Fibroblast of pulmonary artery (primary cell): ENCODE data around the gene SELENOW.

Experiments used
- DNase-seq: peaks from one replicate; pipeline ENCODE4 v3.0.0-alpha.2; 2010; ENCODE audit warnings: low read depth
- H3K4me3 ChIP-seq: replicated peaks from 2 replicates; pipeline ENCODE4 v1.5.1; 2011; ENCODE audit warnings: low read depth, mild to moderate bottlenecking, control low read depth, low read length, moderate library complexity
- TF ChIP-seq, protein P1 (sequence below): IDR thresholded peaks from 2 replicates; pipeline ENCODE4 v1.5.1; 2011; ENCODE audit warnings: mild to moderate bottlenecking, control low read depth, low read length, inconsistent platforms; ENCODE audit errors: missing control alignments

SELENOW gene

DNA sequence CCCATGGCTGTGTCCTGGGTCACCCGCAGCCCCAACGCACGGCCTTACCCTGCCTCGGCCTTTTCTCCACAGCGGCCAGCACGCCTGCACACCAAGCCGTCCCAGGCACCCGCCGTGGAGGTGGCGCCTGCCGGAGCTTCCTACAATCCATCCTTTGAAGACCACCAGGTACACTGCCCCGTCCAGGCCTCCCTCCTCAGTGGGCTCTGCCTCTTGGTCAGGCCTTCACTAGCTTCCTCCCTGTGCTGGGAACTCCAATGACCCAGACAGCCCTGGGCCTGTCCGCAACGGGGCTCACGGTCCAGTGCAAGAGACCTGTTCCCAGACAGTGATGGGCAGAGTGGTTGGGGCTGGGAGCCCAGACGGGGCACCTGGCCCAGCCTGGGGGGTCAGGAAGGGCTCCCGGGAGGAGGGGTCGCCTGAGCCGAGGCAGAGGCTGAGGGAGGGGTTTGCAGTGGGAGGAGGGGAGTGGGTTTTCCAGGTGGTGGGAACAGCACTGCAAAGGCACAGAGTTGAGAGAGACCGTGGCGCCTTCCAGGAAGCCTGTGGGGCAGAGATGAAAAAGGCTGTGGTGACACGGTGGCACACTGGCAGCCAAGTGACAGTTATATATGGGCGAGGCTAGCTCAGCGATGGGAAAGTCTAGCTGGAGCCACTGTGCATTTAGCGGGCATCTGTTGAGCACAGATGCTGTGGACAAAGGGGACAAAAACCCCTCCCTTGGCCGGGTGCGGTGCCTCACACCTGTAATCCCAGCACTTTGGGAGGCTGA is 25.9 kb upstream of the SELENOW start:
- H3K4me3 ChIP-seq, result no peak overlapping the region
- TF ChIP-seq, protein P1, sequence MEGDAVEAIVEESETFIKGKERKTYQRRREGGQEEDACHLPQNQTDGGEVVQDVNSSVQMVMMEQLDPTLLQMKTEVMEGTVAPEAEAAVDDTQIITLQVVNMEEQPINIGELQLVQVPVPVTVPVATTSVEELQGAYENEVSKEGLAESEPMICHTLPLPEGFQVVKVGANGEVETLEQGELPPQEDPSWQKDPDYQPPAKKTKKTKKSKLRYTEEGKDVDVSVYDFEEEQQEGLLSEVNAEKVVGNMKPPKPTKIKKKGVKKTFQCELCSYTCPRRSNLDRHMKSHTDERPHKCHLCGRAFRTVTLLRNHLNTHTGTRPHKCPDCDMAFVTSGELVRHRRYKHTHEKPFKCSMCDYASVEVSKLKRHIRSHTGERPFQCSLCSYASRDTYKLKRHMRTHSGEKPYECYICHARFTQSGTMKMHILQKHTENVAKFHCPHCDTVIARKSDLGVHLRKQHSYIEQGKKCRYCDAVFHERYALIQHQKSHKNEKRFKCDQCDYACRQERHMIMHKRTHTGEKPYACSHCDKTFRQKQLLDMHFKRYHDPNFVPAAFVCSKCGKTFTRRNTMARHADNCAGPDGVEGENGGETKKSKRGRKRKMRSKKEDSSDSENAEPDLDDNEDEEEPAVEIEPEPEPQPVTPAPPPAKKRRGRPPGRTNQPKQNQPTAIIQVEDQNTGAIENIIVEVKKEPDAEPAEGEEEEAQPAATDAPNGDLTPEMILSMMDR, result no peak

DNA sequence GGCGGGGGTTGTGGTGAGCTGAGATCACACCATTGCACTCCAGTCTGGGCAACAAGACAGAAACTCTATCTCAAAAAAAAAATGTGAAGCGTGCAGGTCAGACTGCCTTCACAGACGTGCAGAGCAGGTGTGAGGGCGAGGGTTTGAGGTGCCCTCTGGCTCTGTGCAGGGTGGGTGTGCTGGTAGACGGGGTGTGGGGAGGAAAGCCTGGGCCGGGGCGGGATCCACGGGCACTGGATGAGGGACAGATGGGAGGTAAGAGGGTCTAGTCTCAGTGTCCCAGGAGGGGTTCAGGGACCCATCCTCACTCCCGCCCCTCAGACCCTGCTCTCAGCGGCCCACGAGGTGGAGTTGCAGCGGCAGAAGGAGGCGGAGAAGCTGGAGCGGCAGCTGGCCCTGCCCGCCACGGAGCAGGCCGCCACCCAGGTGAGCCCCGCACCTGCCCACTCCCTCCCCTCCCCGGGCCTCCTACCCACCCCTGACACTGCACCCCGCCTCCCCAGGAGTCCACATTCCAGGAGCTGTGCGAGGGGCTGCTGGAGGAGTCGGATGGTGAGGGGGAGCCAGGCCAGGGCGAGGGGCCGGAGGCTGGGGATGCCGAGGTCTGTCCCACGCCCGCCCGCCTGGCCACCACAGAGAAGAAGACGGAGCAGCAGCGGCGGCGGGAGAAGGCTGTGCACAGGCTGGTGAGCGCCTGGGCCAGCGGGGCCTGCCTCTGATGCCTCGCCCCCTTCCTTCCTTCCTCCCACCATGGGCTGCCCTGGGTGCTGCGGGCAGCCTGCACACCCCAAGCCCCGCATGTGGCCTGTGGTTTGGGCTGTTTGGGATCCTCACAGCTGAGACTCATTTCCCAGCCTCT is 24.1 kb upstream of the SELENOW start:
- TF ChIP-seq, protein P1, result no peak
- H3K4me3 ChIP-seq, result no peak overlapping the region
- DNase-seq, result no peak

More for the DNA sequence above, 25.9 kb upstream of the SELENOW start:
- DNase-seq, result no peak

DNA sequence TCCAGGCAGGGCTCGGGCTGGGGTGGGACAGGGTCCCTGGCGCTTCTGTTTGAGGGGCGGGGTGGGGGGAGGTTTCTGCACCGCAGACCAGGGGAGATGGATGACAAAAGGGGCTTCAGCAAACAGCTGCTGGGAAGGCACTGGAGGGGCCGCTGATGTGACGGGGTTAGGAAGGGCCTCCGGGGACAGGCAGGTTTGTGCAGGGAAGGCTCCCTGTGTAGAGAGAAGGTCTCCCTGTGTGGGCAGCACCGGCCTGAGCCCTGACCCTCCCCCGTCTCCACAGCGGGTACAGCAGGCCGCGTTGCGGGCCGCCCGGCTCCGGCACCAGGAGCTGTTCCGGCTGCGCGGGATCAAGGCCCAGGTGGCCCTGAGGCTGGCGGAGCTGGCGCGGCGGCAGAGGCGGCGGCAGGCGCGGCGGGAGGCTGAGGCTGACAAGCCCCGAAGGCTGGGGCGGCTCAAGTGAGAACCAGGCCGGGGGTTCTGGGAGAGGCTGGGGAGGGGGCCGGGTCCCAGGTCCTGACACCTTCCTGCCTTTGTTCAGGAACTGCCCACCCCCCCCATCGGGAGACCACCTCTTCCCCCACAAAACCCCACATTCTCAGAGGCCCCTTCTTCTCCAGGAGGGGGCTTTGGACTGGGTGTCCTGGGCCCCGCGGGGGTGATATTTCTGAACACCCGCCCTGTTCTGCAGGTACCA is 23.3 kb upstream of the SELENOW start:
- TF ChIP-seq, protein P1, result no peak
- no peak for DNase-seq
- H3K4me3 ChIP-seq, result no peak overlapping the region

DNA sequence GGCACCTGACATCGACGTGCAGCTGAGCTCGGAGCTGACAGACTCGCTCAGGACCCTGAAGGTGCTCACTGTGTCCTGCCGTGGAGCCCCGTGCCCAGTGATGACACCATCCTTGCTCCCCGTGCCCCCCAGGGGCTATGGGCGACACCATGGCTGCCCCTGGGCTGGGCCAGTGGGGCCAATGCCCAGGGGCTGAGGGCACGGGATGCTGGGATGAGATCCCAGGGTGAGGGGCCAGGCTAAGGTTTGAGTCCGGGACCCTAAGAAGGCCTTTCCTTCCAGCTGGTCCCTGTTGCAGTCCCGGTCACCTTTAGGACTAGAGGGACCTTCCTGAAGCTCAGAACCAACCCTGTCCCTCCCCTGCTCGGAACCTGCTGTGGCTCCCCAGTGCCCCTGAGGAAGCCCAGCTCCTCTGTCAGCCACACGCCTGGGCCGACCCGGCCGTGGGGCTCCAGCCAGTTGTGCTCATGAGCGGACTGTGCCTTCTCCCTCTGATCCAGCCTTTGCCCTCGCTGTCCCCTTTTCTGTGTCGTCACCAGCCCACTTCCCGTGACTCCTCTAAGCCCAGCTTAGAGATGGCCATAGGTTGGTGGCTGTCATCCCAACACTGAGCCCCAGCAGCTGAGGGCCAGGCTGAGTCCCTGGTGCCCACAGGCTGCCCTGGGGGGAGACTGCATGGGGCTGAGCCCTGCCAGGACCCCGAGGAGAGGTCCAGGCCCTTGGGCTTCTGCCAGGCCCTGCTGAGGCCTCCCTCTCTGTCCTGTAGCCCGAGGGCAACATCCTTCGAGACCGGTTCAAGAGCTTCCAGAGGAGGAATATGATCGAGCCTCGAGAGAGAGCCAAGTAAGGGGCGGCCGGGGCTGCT is 22.5 kb upstream of the SELENOW start:
- DNase-seq, result no peak
- TF ChIP-seq, protein P1, result no peak
- H3K4me3 ChIP-seq, result no peak overlapping the region

DNA sequence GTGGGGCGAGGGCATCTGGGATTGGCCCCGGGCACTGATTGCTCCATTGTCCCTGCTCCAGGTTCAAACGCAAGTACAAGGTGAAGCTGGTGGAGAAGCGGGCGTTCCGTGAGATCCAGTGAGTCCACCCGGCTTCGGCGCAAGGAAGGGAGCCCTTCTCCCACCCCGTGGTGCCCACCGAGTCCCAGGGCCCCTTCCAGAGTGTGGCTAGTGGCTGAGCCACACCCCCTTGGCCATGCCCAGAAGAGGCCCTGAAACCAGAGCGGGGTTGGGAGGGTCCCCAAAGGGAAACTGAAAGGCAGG is 21.9 kb upstream of the SELENOW start:
- no peak for DNase-seq
- TF ChIP-seq, protein P1, result no peak
- H3K4me3 ChIP-seq, result no peak overlapping the region

DNA sequence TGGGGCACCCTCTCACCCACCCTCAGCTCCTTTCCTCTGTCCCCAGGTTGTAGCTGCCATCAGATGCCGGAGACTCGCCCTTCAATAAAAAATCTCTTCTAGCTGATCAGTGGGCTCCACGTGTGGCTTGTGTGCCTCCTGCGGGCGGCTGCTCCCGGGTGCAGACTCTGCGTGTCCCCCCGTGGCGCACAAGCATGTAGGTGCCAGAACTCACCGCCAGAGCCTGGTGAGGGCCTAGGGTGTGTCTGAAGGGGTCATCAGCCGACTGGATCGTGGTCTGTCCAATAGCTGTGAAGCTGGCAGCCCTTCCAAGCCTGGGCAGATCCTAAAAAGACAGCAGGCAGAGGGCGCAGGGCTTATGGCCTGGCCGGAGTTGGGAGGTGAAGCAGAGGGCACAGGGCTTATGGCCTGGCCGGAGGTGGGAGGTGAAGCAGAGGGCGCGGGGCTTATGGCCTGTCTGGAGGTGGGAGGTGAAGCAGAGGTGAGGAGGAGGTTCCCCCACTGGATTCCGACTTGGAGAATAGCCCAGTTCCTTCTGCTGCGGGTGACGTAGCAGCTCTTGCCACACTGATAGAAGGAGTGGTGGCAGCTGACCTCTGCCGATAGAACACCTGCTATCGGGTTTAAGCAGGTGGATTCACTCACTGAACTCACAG is 21.4 kb upstream of the SELENOW start:
- H3K4me3 ChIP-seq, result no peak overlapping the region
- no peak for DNase-seq
- TF ChIP-seq, protein P1, result no peak
